ENCODE data around the gene ZNF683. TPM values are rescaled to one million over a fixed set of nuclear protein-coding genes. Genes with fewer than 3 reads are reported as not detected.

The ZNF683 gene
- total and polyA plus RNA-seq, 10 of the 15 experiments (the other 5 are each of a cell fraction or from before 2014, with no cell fraction given): not detected

- H3K9ac ChIP-seq (ENCODE audit: control insufficient read depth, insufficient read depth, low read length): no peak overlapping the region; the same call in 1 of the 2 replicates
- H3K9me3 ChIP-seq (replicated peaks; ENCODE audit: control insufficient read depth, insufficient read depth, low read length): no peaks in the 10 kb centered on the region
- peaks cover 0 to 3% of the 10 kb centered on the region in 2 experiments; a peak in 1 of 4 replicates for H3K36me3 ChIP-seq (ENCODE audit: control insufficient read depth in 2 of 2, insufficient read depth in 2 of 2, low read length in 1 of 2)
- WGBS (ENCODE audit: insufficient coverage, insufficient replicate concordance, low lambda C conversion rate, missing lambda C conversion rate): 56% methylated on average over 10 of the region's 10 CpGs
- ChIA-PET POLR2A (interaction anchor here (10.6 kb wide), 1 partner anchor 35 kb away, joined by 253 read pairs; no protein-coding TSS in a partner anchor), SMC1A (ENCODE audit: uncharacterized antibody, unreplicated experiment) (interaction anchor here (0.7 to 14.9 kb wide), 15 partner anchors 10 to 152 kb away, joined by 3 to 474 read pairs (median 6); partner anchors contain the start of genes C1orf232, CEP85, SH3BGRL3 and UBXN11), RAD21 (ENCODE audit: unreplicated experiment) (interaction anchor here (0.6 to 10.4 kb wide), 14 partner anchors 13 to 177 kb away, joined by 3 to 477 read pairs (median 6); partner anchors contain the start of genes CEP85, SH3BGRL3, UBXN11 and ZNF593), CTCF (interaction anchor here (0.6 to 11.6 kb wide), 33 partner anchors 10 to 218 kb away, joined by 3 to 879 read pairs (median 5); partner anchors contain the start of genes CEP85, SH3BGRL3, UBXN11 and ZNF593)
- FAIRE-seq (no peak), DNase-seq (ENCODE audit: low read depth, low spot score) (no peak), ATAC-seq (no peak)
- no TSS peak for BruUV-seq (replicated peaks)
- TF ChIP-seq BMI1 (IDR thresholded peaks at IDR 0.05; ENCODE audit: borderline replicate concordance) (no peak), ASH2L (IDR thresholded peaks at IDR 0.05; ENCODE audit: borderline replicate concordance, low read depth) (no peak), SREBF2 (IDR thresholded peaks at IDR 0.05; ENCODE audit: low read length) (no peak), EGR1 (IDR thresholded peaks at IDR 0.05; ENCODE audit: borderline replicate concordance in 1 of 2, low read depth in 2 of 2, low read length in 2 of 2) (no peak), ZZZ3 (IDR thresholded peaks at IDR 0.05; ENCODE audit: control insufficient read depth, insufficient read length, low read depth) (no peak), RELB (IDR thresholded peaks at IDR 0.05; ENCODE audit: low read depth) (no peak), ZBTB11 (CRISPR knock-in tag; IDR thresholded peaks at IDR 0.05) (no peak)
- intact Hi-C loops (cut with micrococcal nuclease; ENCODE audit: unreplicated experiment): loop anchor here (5.0 kb wide), 1 partner anchor 155 kb away; the partner anchor contains the start of genes C1orf232 and ZNF593
- H3K4me2 ChIP-seq (ENCODE audit: control insufficient read depth, insufficient read depth): no peak overlapping the region
- no peak overlapping the region for H3K4me3 ChIP-seq
- in situ Hi-C loops (cut with MboI): loop anchor here (5.0 kb wide), 2 partner anchors 35 to 150 kb away; partner anchors contain the start of gene ZNF593OS
- no peaks in the 10 kb centered on the region for H3K27me3 ChIP-seq (replicated peaks in 1 of 2; ENCODE audit: control insufficient read depth in 2 of 2, insufficient read depth in 2 of 2, low read length in 1 of 2)
- H2AFZ ChIP-seq (ENCODE audit: control insufficient read depth, low read depth, low read length): no peak overlapping the region
- peaks cover 21% of the 10 kb centered on the region for H3K4me1 ChIP-seq (ENCODE audit: control insufficient read depth, insufficient read depth, low read length)
- H4K20me1 ChIP-seq (ENCODE audit: control insufficient read depth, insufficient read depth): no peaks in the 10 kb centered on the region
- peaks cover 23% of the 10 kb centered on the region for H3K79me2 ChIP-seq (ENCODE audit: control insufficient read depth, insufficient read depth, low read length)
- H3K27ac ChIP-seq (ENCODE audit: control insufficient read depth, insufficient read depth): no peak overlapping the region
These were observed 50.6 kb downstream of the ZNF683 start for GRCh38 chr1:26322042-26322331.
